NCI-H748 treated with DMSO at 0.1 percent for 48 hours (cell line): ENCODE data around the gene MYOM3.

ENCODE experiments used
- DNase-seq: peaks from one replicate; lab custom pipeline; 2025; lab: John Stamatoyannopoulos, UW

The MYOM3 gene

DNA sequence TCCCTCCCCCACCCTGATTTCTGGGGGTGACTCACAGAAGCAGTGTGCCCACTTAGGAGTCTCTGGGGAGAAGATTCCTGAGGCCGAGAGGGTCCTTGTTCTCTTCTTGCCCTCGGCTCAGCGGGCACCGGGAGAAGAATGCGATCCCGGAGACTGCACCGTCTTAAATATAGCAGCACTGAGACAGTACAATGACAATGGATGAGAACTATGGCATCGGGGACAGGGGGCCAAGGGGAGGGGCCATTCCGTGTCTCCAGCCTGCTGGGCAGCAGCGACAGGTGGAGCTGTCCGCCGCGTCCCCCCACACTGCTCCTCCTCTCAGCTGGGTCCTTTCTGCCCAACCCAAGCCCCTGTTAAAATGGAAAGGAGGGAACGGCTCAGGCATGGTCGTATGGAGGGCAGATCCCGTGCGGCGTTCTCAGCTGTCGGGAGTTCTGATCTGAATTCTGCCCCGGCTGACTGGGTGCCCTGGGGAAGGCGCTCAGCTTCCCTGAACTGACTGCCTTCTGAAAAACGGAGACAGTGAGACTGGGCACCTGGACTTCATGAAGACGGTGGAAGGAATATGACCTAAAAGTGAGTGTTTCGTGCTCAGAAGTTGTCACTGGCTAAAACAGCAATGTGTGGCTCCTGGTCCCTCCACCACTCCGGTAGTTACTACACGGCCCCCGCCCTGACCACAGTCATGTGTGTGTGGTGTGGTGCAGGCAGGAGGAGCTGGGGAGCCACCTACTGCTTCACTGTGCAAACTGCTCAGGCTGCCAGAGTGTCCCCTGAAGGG, at the start of gene MYOM3:
Gene MYOM3, minus strand, starts transcription at position 140 of the 784 bp plus-strand sequence. CDS start 3,499 bp downstream, outside the sequence.
- DNase-seq = no peak

DNA sequence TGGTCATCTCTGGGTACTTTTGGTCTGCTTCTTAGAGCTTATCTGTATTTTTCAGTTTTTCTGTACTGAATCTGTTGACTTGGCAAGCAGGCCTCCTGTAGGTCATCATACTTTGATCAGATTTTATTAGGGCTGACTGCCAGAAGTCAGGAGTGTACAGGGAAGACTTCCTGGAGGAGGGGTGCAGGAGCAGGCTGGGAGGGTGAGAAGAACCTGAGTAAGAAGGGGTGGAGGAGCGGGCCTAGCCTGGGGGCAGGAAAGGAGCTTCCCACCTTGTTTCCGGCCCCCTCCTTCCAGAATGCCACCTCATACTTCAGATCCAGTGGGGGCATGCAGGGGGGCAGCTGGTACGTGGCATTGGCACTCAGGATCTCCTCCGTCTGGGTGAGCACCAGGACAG, 49.3 kb upstream of the MYOM3 start:
- DNase-seq = no peak

DNA sequence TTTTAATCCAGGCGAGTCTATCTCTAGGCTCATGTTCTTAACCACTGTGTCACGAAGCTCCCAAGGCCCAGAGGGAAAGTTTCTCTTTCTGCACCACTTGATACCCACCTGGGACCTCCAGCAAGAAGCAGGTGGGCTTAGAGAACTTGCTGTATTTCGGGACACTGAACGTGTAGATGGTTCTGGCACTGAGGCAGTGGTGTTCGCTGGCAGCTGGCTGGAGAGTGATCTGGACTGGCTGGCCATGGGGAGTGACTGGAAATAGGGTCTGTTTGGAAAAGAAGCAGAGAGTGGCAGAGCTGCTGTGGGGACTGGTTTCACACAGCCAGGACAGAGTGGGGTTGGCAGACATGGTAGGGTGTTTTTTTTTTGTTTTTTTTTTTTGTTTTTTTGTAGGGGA, 47.4 kb upstream of the MYOM3 start:
- DNase-seq = no peak

DNA sequence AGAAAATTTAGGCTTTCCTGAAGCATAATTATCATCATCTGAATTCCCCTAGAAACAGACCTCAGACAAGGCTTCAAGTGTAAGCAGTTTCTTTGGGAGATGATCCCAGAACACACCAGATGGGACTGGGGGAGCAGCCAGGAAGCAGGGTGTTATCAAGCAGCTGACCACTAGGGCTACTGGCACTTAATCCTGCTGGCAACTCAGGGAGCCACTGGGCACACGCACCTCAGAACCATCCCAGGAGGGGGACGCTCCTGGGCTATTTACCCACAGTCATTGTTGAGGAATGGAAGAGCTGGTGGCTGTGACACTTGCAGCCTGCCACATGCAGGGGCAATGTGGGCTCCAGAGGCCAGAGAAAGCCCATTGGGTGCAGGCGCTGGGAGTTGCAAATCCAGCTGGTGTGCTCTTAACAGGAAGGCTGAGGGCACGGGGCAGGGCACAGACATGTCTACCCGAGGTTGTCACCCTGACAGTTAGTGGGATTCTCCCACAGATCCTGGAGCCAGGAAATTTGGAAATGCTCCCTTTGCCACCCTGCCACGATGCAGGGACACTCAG, 46.1 kb upstream of the MYOM3 start:
- DNase-seq = no peak

DNA sequence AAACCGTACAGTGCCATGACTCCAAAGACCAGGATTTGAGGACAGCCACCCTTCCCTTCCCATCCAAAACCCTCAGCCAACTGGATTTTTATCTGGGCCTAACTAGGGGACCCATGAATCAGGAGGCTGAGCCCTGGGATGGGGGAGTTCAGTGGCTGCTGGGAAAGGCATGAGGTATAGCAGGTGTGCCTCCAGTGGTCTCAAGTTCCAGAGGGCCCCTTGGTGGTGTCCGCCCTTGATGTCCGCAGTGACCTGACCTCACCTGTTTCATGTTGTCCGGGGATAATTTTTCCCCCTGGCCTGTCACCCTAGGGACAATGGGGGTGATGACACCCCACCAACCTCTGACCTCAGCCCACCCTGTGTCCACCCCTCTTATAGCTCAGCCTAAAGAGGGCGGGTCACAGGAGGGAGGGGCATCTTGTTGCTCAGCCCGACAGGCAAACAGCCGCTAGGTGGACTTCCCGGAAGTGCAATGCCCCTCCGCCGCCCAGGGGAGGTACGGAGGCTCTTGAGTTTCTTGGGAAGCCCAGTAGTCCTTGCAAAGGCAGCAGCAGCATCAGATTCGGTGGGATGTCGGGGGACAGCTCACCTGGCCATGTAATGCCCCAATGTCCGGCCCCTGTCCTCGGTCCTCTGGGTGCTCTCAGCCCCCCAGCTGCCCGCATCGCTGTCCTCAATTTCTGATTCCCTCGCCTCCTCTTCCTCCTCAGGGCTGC, 44.8 kb upstream of the MYOM3 start:
- DNase-seq = no peak

DNA sequence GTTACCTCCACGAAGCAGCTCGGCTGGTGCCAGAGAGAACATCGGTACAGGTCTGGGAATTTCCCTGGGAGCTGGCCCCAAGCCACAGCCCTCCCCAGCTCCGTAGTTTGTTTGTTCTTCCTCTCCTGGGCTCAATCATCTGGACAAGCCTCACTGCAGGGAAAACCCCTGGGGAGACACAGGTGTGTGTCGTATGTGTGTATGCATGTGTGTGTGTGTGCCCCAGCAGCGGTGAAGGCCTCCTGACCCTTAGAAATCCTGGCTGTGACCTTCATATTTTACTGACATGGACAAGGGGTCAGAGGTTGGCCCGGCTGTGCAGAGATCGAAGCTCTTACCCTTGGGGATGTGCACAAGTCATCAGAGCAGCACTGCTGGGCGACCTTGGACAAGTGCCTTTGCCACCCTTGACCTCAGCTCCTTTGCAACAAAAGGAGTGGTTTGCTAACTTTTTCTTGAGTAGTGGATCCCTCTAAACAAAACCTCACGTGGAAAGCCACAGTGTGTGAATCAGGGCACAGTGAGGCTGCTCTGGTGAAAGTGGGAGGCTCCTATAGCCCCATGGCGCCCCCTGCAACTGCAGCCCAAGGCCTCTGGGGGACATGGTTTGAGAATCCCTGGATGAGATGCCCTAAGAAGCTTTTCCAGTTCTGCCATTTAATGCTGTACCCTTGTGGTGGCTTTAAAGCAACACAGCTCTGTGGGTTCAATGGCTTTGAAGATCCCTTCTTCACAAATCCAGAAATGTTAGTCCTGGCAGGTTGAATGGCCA, 43.3 kb upstream of the MYOM3 start:
- DNase-seq = no peak

DNA sequence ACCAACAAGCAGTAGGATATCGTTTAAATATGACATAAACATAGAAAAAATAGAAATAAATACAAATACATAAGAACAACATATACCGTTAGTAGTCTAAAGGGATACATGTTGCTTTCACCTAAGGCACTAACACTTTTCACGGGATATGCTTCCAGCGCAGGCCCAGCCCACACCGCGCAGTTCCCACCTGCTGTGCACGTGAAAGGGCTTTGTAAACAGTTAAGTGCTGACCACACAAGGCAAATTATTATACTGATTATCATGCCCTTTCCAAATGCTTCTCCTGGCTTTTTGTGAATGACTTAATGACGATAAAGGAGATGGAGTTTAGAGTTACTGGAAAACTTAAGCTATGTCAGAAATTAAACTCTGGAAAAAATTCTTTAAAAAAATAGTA, 42.3 kb upstream of the MYOM3 start:
- peak; percentile 46 for DNase-seq

DNA sequence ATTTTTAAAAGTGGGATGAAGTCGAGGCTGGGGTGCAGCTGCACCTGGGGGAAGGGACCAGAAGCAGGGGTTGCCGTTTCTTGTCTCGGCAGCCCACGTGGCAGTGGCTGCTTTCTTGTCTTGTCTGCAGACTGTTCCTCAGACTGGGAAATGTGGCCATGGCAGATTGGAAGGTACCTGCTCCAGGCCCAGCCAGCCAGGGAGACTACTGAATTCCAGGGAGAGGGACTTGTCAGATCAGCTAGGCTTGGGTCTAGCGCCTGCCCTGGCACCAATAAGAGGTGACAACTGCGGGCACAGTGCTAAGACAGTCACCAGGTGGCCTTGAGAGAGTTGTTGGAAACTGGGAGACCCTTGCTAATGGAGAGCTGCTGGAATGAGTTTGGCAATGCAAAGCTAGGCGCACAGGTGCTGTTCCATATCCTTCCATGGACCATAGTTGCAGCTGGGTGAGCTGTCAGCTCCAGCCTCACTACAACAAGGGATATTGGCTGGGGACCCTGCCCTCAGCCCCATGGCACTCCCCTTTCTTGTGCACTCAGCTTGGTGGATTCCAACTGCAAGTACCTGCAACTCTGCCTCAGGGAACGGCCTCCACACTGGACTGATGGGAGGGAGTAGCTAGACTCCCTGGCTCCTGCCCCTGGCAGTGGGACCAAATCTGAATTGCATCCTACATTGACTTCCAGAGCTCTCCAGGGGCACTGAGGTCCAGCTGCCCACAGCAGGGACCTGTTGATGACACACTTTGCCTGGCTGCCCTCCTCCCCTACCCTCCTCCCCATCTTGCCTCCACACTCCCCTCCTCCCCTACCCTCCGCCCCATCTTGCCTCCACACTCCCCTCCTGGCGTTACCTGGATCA, 40.9 kb upstream of the MYOM3 start:
- DNase-seq = no peak

DNA sequence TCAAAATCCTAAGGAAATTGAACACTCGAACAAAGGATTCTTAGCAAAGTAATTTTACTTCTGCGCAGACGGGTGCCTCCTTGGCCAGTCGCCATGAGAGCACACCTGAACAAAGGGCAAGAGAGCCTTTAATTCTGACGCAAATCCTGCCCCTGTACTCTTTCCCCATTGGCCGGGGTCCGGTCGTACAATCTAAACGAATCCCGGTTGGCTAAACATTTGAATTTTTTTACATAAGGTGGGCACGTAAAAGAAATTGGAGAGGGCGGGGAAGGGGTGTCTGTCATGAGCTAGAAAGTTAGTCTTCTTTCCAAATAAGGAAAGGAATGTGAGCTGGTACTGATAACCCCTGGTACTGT, 39.2 kb upstream of the MYOM3 start:
- DNase-seq = peak; percentile 59

DNA sequence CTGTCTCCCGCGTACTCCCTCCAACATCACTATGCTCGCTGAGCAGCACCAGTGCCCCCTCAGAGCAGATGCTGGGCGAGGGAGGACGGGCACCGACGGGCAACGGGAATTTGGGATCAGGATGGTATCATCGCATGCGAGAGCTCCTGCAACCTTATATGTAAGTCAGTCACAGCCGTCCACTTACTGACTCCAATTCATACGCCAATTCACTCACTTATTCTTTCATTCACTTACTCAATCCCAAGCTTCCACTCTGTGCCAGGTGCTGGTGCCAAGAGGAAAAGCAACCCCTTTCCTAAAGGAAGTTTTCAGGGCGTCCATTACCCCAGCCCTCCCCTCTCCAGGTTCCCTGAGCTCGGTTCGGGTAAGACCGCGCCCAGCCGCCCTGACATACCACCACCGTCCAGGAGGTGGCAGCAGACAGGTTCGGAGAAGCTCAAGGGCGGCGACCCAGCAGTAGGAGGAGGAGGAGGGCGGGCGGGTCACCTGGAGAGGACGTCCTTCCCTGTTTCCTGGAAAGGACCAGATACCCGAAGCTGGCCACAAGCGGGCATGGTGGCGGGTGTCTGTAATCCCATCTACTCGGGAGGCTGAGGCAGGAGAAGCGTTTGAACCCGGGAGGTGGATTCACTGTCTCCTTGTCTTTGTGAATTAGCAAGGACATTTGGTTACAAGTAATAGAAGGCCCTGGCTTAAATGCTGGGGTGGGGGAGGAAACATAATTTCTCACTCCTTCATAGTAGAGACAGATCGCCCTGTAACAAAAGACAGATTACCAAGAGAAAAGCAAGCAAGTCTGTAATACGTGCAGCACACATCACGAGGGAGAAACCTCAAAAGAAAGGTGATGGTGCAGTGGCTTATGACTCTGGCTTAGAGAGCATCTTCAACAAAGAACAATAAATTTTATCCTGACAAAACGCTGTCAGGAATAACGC, 38.6 kb upstream of the MYOM3 start:
- DNase-seq = peak; percentile 53

DNA sequence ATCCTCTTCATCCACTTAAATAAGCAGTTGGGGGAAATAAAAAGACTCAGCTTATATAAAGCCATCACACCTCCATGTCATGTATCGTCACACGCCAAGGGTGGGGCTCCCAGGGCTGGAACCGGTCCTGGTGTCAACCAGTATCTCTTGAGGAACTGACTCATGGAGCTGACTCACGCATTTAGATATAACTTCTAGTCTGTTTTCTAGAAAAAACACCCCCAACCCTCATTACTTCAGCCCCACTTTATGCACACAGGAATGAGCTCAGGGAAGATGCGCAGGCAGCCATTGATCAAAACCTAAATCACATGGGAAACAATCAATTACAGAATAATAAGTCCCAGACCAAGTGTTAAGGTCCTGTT, 37.9 kb upstream of the MYOM3 start:
- no peak for DNase-seq

DNA sequence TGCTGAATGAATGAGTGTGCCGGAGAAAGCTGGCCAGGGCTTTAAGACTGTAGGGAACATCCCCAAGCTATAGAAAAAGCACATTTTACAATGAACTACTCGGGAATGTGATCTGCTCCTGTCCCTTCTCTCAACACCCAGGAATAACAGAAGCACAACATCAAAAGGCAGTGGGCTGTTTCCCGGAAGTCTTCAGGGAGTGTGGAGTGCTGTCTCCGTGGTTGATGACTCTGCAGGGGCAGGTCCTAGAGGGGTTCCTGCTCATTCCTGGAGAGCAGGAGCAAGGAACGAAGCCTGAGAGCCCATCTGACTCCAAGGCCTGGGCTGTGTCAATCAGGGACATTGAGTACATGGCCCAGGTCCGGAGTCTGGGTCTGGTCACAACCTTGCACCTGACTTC, 35.9 kb upstream of the MYOM3 start:
- no peak for DNase-seq

DNA sequence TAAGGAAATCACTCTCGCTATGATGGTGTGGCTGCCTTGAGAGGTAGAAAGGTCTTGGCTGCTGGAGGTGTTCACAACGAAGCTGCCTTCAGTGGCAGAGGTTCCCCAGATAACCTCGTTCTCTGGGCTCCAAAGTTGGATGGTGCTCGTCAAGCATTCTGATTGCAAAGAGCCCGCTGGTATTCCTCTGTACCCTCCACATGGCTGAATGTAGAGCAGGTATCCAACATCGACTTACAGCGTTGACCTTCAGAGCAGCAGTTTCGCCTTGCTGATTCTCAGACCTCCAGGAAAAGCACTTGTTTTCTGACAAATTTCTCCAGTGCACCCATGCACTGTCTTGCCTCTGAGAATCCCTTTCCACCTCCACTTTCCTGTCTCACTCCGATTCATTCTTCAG, 35.3 kb upstream of the MYOM3 start:
- DNase-seq = no peak

DNA sequence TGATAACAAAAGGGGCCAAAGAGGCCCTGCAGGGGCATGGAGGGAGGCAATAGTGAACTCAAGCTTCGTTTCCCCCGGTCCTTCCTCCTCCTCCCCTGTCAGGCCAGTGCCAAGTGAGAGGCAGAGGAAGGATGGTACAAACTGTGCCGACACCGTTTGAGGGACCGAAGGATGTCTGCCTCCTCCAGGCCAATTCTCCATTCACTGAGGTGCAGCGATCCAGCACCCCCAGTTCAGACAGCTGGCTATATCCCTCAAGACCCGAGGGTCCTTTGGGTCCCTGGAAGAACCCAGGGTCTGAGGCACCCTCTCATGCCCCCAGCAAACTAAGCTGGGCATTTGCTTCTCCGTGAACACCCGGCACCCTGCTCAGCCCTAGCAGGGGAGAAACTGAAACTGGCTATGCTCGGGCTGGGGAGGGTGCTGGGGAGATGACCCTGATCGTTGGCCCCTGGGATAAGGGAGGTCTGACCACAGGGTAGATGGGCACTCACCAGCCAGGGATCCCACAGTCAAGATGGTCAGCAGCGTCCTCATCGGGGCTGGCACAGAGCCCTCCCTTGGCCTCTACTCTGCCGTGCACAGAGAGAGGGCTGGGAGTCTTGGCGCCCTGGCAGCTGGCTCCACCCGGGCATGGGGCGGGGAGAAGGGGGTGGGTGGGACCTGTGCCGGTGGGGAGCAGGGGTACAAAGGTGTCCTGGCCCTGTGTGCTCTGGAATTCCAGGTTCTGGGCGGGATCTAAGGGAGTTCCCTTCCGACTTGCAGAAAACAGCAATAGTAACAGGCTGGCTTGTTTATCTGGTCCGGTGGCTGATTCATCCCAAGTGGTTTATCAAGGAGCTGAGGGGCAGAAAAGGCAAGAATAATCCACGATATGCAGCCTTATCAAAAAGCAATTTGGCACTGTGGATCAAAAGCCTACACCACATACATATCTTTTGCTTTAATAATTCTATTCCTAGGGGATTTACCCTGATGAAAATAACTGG, 30.9 kb upstream of the MYOM3 start, which contains the start of gene IL22RA1:
Gene IL22RA1, minus strand, starts transcription at position 595 of the 989 bp plus-strand sequence. Its CDS starts 58 bp downstream, at position 537.
- no peak for DNase-seq

DNA sequence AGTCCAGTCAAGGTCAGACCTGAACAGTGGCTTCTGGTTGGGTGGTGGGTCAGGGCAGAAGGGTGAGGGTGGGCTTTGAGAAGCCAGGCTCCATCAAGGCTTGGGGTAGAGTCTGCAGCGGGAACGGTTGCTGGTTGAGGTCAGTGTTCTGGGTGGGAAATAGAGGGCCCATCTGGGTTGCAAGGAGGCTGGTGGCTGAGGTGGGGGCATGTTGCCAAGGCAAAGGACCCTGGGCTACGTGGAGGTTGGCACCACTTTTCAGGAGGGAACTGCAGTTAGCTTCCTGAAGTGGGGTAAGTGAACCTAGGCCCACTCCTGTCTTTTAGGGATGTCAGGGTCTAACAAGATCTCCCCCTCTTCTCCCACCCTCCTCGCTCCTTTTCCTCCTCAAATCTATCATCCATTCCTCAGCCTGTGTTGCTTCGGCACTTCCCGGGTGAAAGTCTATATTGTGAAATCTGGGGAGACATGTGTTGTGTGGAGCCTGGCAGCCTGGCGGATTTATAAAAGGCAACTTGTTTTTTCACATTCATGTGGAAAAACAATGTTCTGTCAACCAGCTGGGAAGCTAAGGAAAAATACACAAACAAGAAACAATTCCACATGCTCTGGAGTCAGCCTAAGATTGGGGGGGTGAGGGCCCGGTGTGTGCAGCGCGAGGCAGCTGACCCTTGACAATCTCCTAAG, 29.5 kb upstream of the MYOM3 start:
- DNase-seq = no peak

DNA sequence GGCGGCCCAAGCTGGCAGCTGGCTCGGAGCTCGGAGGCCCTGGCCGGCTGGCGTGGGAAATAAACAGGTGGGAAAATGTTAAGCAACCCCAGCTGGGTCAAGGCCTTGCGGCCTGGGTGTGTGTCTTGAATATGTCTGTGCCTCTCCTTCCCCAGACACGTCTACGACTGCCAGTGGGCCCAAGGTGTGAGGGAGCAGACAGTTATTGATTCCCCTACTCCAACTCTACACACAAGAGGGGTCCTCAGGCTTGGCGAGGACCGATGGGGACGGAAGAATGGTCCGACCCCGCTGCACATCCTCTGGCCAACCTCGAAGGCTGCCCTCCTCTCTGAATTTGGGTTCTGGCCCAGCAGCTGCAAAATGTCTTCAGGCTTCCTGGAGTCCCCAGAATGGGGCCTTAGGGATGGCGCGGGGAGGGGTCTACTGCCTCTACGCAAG, 28.8 kb upstream of the MYOM3 start:
- no peak for DNase-seq

DNA sequence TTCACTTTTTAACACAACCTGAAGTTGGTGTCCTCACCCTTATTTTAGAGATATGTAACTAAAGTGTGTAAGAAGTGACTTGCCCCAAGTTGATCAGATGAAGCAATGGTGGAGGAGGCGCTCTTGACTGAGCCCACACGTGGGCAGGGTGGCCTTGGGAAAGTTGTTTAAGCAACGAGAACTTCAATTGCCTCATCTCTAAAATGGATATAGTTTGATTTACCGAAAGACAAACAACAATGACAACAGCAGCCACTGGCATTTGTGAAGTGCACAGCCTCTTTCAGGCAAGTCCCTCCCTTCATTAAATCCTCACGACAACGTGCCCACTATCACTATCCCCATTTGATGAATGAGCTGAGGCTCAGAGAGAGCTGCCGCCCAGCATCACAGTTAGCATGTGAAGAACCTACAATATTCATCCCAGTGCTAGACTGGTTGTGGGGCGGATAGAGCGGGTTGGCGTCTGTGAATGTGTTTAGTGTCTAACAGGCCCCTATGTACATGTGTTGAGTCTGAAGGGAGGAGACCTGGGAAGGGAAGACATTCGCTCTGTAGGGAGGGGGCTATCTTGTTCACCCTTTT, 28.0 kb upstream of the MYOM3 start:
- DNase-seq = no peak

DNA sequence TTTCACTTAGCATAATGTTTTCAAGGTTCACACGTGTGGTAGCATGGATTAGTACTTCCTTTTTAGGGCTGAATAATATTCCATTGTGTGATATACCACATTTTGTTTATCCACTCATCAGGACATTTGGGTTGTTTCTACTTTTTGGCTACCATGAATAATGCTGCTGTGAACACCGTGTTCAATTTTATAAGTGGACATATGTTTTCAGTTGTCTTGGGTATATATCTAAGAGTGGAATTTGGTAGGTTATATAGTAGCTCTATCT, 27.2 kb upstream of the MYOM3 start:
- no peak for DNase-seq
